MCF 10A (cell line): ENCODE measurements around the gene NUDCD3. TPM values are rescaled to one million over a fixed set of nuclear protein-coding genes. Genes with fewer than 3 reads are reported as not detected.

Source experiments
- BruUV-seq: library from RNA; stranded (reverse); fragments of 400-500 nt; replicated peaks from 2 replicates; lab custom pipeline; 2021; lab: Mats Ljungman, UMichigan
- CTCF ChIA-PET: fragments of 300-600 bp; sonication (Branson Sonifier 250); formaldehyde crosslinking; extraction: SDS; loops from one replicate; lab custom pipeline; 2021; ENCODE audit warnings: antibody characterized with exemption, inconsistent platforms; lab: Yijun Ruan, JAX
- POLR2A ChIA-PET: fragments of 300-600, 350-650 bp; sonication (Branson Sonifier 250); formaldehyde crosslinking; extraction: SDS; loops from one replicate; lab custom pipeline; 2020; ENCODE audit warnings: antibody characterized with exemption, inconsistent platforms; lab: Yijun Ruan, JAX
- DNase-seq: peaks from one replicate; pipeline ENCODE4 v3.0.0-alpha.2; 2018; ENCODE audit not compliant: unreplicated experiment
- H3K27ac Mint-ChIP-seq: one replicate; pipeline ENCODE4 v1.8.0; 2022; ENCODE audit warnings: mild to moderate bottlenecking, low read depth, mixed read lengths; ENCODE audit not compliant: unreplicated experiment
- H3K27me3 Mint-ChIP-seq: one replicate; pipeline ENCODE4 v1.8.0; 2022; ENCODE audit warnings: mixed read lengths; ENCODE audit not compliant: insufficient read depth, unreplicated experiment
- H3K36me3 Mint-ChIP-seq: one replicate; pipeline ENCODE4 v1.8.0; 2022; ENCODE audit warnings: mild to moderate bottlenecking, moderate library complexity, mixed read lengths; ENCODE audit not compliant: insufficient read depth, unreplicated experiment
- H3K4me1 Mint-ChIP-seq: one replicate; pipeline ENCODE4 v1.8.0; 2022; ENCODE audit warnings: mixed read lengths; ENCODE audit not compliant: insufficient read depth, unreplicated experiment
- H3K4me3 Mint-ChIP-seq: one replicate; pipeline ENCODE4 v1.8.0; 2022; ENCODE audit warnings: mild to moderate bottlenecking, moderate library complexity, mixed read lengths; ENCODE audit not compliant: unreplicated experiment
- H3K9me3 Mint-ChIP-seq: one replicate; pipeline ENCODE4 v1.8.0; 2022; ENCODE audit warnings: mixed read lengths; ENCODE audit not compliant: unreplicated experiment
- intact Hi-C: fragments of 100-400 bp; cut with micrococcal nuclease; formaldehyde crosslinking; loops from 2 replicates; pipeline ENCODE4 v1.14.1; 2022
- total RNA-seq: library from RNA; stranded (reverse); gene quantifications from 2 replicates; pipeline ENCODE4 v1.2.3, GENCODE V29; 2022
- TF ChIP-seq, protein P1 (sequence below): fragments of 200-600 bp; IDR thresholded peaks from one replicate; pipeline ENCODE4 v1.8.0; 2022; ENCODE audit warnings: antibody characterized with exemption, mild to moderate bottlenecking; ENCODE audit not compliant: unreplicated experiment

NUDCD3 gene
- total RNA-seq, 1 experiment from 2014 or later, result 85.5 TPM

DNA sequence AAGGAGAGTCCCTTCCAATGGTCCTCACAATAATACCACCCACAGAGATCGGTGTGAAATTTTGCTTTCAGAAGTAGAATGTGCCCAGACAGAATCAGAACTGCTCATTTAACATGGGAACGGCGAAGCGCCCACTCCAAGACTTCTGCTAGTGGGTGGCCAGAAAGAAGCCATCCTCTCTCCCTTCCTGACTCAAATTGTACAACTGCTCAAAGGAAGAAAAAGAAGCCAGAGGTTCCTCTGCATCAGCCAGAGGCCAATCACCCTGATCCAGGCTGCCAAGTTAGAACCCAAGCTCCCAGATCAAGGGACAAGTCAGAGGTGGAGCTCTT lies 23.3 kb downstream of the NUDCD3 start:
- Mint-ChIP-seq H3K4me1 (peaks cover 12% of the 10 kb centered on the region), H3K27me3 (no peaks in the 10 kb centered on the region), H3K4me3 (no peak overlapping the region), H3K36me3 (peaks cover 78% of the 10 kb centered on the region), H3K27ac (no peak overlapping the region), H3K9me3 (no peaks in the 10 kb centered on the region)
- CTCF ChIA-PET, result interaction anchor here (0.6 to 1.5 kb wide), 2 partner anchors 9 to 226 kb away, joined by 3 read pairs; no protein-coding TSS in a partner anchor
- TF ChIP-seq, protein P1, sequence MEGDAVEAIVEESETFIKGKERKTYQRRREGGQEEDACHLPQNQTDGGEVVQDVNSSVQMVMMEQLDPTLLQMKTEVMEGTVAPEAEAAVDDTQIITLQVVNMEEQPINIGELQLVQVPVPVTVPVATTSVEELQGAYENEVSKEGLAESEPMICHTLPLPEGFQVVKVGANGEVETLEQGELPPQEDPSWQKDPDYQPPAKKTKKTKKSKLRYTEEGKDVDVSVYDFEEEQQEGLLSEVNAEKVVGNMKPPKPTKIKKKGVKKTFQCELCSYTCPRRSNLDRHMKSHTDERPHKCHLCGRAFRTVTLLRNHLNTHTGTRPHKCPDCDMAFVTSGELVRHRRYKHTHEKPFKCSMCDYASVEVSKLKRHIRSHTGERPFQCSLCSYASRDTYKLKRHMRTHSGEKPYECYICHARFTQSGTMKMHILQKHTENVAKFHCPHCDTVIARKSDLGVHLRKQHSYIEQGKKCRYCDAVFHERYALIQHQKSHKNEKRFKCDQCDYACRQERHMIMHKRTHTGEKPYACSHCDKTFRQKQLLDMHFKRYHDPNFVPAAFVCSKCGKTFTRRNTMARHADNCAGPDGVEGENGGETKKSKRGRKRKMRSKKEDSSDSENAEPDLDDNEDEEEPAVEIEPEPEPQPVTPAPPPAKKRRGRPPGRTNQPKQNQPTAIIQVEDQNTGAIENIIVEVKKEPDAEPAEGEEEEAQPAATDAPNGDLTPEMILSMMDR, result no peak
- intact Hi-C loops, result no loop called here
- BruUV-seq, result no TSS peak
- POLR2A ChIA-PET, result no interaction called here
- no peak for DNase-seq

DNA sequence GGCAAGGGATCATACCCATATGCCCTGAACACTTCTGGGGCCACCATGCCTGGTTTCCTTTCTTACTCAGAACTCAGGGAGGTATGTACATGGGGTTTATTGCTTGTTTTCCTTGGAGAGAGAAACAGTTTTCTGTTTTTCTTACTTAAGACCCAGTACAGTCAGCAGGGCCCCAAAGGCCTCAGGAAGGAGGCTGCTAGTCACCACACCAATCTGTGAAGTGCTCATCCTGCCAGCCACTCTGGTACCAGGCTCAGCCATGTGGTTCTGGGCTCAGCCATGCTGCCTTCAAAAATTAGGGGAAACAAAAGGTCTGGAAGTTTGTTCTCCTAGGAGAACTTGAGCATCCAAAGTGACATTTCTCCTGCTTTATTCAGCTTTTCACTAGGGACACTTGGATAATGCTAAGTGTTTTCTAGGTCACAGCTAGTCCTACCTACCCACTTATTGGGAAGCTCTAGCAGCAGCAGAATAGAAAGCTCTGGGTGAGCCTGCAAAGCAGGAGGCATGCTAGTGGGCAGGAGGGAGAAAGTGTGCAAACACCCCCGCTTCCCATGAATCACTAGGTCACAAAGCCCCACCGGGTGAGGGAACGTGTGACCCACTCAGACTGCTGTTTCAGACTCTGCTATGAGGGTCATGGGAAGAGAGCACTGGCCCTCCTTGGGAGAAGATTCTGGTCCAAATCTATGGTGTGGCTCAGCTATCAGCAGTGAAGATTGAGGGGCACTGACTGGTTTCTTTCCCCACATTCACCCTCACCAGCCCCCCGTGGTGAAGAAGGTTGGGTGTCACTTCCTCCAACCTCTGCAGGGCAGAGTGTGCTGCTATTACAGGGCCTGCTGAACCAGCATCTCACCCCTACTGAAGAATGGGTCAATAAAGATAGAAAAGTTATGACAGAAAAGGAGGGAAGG lies 23.9 kb downstream of the NUDCD3 start:
- no peak for DNase-seq
- Mint-ChIP-seq H3K27me3 (no peaks in the 10 kb centered on the region), H3K4me1 (peaks cover 15% of the 10 kb centered on the region), H3K36me3 (peaks cover 71% of the 10 kb centered on the region), H3K9me3 (no peaks in the 10 kb centered on the region), H3K27ac (no peak overlapping the region), H3K4me3 (no peak overlapping the region)
- ChIA-PET CTCF (interaction anchor here (0.6 to 1.0 kb wide), 3 partner anchors 9 to 21 kb away, joined by 3 read pairs; no protein-coding TSS in a partner anchor), POLR2A (interaction anchor here (0.7 to 1.0 kb wide), 2 partner anchors 10 to 23 kb away, joined by 3 read pairs; partner anchors contain the start of gene NUDCD3)
- TF ChIP-seq, protein P1, result no peak
- BruUV-seq, result no TSS peak
- intact Hi-C loops, result no loop called here

DNA sequence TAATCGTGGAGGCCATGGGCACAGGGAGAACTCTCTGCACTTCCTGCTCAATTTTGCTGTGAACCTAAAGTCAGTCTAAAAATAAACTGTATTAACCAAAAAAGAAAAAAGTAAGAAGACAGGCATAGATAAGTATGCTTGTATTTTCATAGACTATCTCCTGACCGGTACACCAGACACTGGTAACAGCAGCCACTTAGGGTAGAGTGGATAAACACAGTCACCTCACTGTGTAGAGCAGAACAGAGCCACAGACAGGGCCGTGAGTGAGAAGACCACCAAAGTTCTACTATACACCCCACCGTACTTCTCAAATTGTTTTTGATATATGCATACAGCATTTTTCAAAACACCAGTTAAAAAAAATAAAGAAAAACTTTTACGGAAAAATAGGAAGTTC lies 25.0 kb downstream of the NUDCD3 start:
- Mint-ChIP-seq H3K4me3 (no peak overlapping the region), H3K27ac (no peak overlapping the region), H3K4me1 (peaks cover 22% of the 10 kb centered on the region), H3K36me3 (peaks cover 72% of the 10 kb centered on the region), H3K9me3 (no peaks in the 10 kb centered on the region), H3K27me3 (no peaks in the 10 kb centered on the region)
- ChIA-PET POLR2A (interaction anchor here (0.7 to 1.0 kb wide), 2 partner anchors 9 to 24 kb away, joined by 3 read pairs; partner anchors contain the start of gene NUDCD3), CTCF (interaction anchor here (0.6 to 1.0 kb wide), 2 partner anchors 17 to 22 kb away, joined by 3 read pairs; no protein-coding TSS in a partner anchor)
- BruUV-seq, result no TSS peak
- TF ChIP-seq, protein P1, result no peak
- intact Hi-C loops, result no loop called here
- no peak for DNase-seq

DNA sequence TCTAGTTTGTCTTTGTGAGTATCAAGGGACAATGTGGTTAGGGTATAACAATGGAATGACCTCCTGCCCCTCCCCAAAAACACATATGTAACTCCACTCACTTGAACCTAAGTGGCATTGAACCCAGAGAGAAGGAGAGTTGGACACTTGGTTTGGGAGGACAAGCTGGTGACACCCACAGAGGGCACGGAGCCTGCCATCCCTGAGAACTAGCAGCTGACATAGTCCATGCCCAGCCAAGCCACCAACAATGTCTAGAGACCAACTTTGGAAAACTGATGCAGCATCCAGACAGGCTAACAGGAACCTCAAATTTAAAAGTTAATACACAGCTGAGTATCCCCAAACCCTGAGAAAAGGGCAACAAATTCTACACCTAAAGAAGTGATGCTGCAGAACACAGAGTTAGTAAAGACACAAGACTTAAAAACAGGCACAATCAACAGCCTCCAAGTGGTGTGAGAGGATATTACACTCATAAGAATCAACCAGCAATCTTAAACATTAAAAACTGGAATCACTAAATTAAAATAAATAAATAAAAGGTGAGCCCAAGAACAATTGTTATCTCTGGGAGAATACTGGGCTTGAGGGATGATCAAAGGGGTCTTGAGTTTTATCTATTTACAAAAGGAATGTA lies 27.2 kb downstream of the NUDCD3 start:
- H3K36me3 Mint-ChIP-seq, result peaks cover 74% of the 10 kb centered on the region
- ChIA-PET CTCF (no interaction called here), POLR2A (interaction anchor here (1.5 kb wide), 1 partner anchor 27 kb away, joined by 3 read pairs; the partner anchor contains the start of gene NUDCD3)
- no peak overlapping the region for H3K4me3 Mint-ChIP-seq
- no peaks in the 10 kb centered on the region for H3K27me3 Mint-ChIP-seq
- intact Hi-C loops, result no loop called here
- no peaks in the 10 kb centered on the region for H3K9me3 Mint-ChIP-seq
- TF ChIP-seq, protein P1, result peak; percentile 28
- H3K27ac Mint-ChIP-seq, result no peak overlapping the region
- peaks cover 10% of the 10 kb centered on the region for H3K4me1 Mint-ChIP-seq
- no TSS peak for BruUV-seq
- peak; percentile 17 for DNase-seq
